Breast epithelium (tissue), 3 donors: Measurements from ENCODE around the gene SEMA4B.

Experiments used
- POLR2A ChIP-seq: fragments of 450-650 bp; IDR thresholded peaks from one replicate; pipeline ENCODE4 v1.6.1; 2016; ENCODE audit warnings: antibody characterized with exemption, mild to moderate bottlenecking, moderate library complexity
- POLR2AphosphoS5 ChIP-seq, 3 donors: sonication (generic); formaldehyde crosslinking; IDR thresholded peaks; one replicate each; pipeline ENCODE4 v1.6.1; 2017; ENCODE audit warnings: antibody characterized with exemption in 3 of 3

- no peak for TF ChIP-seq POLR2A
- no peak for TF ChIP-seq POLR2AphosphoS5 (IDR thresholded peaks at IDR 0.05)
These were observed 18.5 kb downstream of the SEMA4B start for GRCh38 chr15:90219421-90220141.
